IgD-negative memory B cell (primary cell): Measurements from ENCODE around the gene PFN1. TPM values are rescaled to one million over a fixed set of nuclear protein-coding genes. Genes with fewer than 3 reads are reported as not detected.

Source experiments
- polyA plus RNA-seq: library from polyadenylated mRNA; unstranded; fragments of 300-500 nt; fragmentation: Illumina TruSeq; gene quantifications from one replicate; pipeline ENCODE4 v1.2.3, GENCODE V29; 2021

PFN1 gene
- polyA plus RNA-seq, 1 donor from 2014 or later, result 1,903 TPM

Other genes with a start within 250 kb of the PFN1 start
- 12.7 TPM for gene PELP1, start 244.4 kb downstream of the PFN1 start, polyA plus RNA-seq
- 21.5 TPM for gene ARRB2, start 237.9 kb downstream of the PFN1 start, polyA plus RNA-seq
- gene MED11, start 217.1 kb downstream of the PFN1 start, polyA plus RNA-seq, result 48.1 TPM
- not detected for gene ZMYND15, start 208.7 kb downstream of the PFN1 start, polyA plus RNA-seq
- 17.7 TPM for gene CXCL16, start 208.6 kb downstream of the PFN1 start, polyA plus RNA-seq
- not detected for gene TM4SF5, start 176.6 kb downstream of the PFN1 start, polyA plus RNA-seq
- not detected for gene VMO1, start 162.2 kb downstream of the PFN1 start, polyA plus RNA-seq
- gene GLTPD2, start 159.6 kb downstream of the PFN1 start, polyA plus RNA-seq, result not detected
- gene PSMB6, start 152.4 kb downstream of the PFN1 start, polyA plus RNA-seq, result 261 TPM
- gene PLD2, start 141.4 kb downstream of the PFN1 start, polyA plus RNA-seq, result 4.9 TPM
- gene MINK1, start 115.2 kb downstream of the PFN1 start, polyA plus RNA-seq, result 21.4 TPM
- gene C17orf107, start 49.0 kb downstream of the PFN1 start, polyA plus RNA-seq, result 1.0 TPM
- 0.89 TPM for gene CHRNE, start 45.4 kb downstream of the PFN1 start, polyA plus RNA-seq
- gene GP1BA, start 16.3 kb downstream of the PFN1 start, polyA plus RNA-seq, result 0.26 TPM
- gene SLC25A11, start 8.5 kb downstream of the PFN1 start, polyA plus RNA-seq, result 70.9 TPM
- 27.3 TPM for gene RNF167, start 8.3 kb downstream of the PFN1 start, polyA plus RNA-seq
- gene ENO3, start 2.6 kb upstream of the PFN1 start, polyA plus RNA-seq, result 3.1 TPM
- 97.1 TPM for gene SPAG7, start 19.3 kb upstream of the PFN1 start, polyA plus RNA-seq
- 19.1 TPM for gene CAMTA2, start 39.1 kb upstream of the PFN1 start, polyA plus RNA-seq
- 0.36 TPM for gene INCA1, start 49.0 kb upstream of the PFN1 start, polyA plus RNA-seq
- gene KIF1C, start 49.4 kb upstream of the PFN1 start, polyA plus RNA-seq, result 15.0 TPM
- gene SLC52A1, start 86.9 kb upstream of the PFN1 start, polyA plus RNA-seq, result not detected
- gene ZFP3, start 129.9 kb upstream of the PFN1 start, polyA plus RNA-seq, result 1.4 TPM
- 11.7 TPM for gene ZNF232, start 163.3 kb upstream of the PFN1 start, polyA plus RNA-seq
- gene USP6, start 167.5 kb upstream of the PFN1 start, polyA plus RNA-seq, result 0.05 TPM
- 2.1 TPM for gene ZNF594, start 243.3 kb upstream of the PFN1 start, polyA plus RNA-seq